ENCODE data around the gene ITGAD.

ITGAD gene

DNA sequence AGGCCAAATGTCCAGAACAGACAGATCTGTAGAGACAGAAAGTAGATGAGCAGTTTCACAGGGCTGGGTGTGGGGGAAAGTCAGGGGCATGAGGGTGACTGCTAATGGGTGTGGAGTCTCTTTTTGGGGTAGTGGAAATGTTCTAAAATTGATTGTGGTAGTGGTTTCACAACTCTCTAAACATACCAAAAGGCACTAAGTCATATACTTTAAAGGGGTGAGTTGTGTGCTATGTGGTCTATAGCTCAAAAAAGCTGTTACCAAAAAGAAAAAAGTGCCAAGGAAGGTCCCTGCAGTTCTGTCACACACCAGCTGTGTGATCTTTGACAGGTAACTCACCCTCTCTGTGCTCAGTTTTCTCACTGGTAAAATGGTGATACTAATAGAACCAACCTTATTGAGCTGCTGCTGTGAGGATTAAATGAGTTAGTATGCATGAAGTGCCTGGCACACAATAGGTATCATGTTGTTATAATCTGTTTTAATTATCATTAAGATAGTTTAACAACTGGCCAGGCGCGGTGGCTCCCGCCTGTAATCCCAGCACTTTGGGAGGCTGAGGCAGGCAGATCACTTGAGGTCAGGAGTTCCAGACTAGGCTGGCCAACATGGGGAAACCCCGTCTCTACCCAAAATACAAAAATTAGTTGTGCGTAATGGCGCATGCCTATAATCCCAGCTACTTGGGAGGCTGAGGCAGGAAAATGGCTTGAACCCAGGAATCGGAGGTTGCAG lies 27.8 kb upstream of the ITGAD start:
- DNase-seq (ENCODE audit: low read depth), result no peak

DNA sequence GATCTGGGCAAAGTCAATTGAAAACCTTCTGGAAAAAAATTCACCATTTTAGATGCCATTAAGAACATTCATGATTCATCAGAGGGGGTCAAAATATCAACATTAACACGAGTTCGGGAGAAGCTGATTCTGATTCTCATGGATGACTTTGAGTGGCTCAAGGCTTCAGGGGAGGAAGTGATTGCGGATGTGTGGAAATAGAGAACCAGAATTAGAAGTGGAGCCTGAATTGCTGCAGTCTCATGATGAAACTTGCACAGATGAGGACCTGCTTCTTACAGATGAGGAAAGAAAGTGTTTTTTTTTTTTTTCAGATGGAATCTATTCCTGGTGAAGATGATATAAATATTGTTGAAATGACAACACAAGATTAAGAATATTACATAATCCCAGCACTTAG lies 25.3 kb upstream of the ITGAD start:
- no peak for DNase-seq (ENCODE audit: low read depth)

DNA sequence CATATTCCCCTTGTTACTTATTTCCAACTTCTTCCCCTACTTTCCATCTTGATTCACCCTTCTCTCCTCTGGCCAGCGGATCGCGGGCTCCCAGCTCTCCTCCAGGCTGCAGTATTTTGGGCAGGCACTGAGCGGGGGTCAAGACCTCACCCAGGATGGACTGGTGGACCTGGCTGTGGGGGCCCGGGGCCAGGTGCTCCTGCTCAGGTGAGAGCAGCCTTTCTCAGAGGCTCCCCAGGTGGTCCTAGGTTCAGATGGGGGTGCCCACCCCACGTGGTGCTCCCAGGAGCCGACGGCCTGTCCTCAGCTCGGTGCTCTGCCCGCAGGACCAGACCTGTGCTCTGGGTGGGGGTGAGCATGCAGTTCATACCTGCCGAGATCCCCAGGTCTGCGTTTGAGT lies 22.1 kb upstream of the ITGAD start:
- DNase-seq (ENCODE audit: low read depth), result no peak

DNA sequence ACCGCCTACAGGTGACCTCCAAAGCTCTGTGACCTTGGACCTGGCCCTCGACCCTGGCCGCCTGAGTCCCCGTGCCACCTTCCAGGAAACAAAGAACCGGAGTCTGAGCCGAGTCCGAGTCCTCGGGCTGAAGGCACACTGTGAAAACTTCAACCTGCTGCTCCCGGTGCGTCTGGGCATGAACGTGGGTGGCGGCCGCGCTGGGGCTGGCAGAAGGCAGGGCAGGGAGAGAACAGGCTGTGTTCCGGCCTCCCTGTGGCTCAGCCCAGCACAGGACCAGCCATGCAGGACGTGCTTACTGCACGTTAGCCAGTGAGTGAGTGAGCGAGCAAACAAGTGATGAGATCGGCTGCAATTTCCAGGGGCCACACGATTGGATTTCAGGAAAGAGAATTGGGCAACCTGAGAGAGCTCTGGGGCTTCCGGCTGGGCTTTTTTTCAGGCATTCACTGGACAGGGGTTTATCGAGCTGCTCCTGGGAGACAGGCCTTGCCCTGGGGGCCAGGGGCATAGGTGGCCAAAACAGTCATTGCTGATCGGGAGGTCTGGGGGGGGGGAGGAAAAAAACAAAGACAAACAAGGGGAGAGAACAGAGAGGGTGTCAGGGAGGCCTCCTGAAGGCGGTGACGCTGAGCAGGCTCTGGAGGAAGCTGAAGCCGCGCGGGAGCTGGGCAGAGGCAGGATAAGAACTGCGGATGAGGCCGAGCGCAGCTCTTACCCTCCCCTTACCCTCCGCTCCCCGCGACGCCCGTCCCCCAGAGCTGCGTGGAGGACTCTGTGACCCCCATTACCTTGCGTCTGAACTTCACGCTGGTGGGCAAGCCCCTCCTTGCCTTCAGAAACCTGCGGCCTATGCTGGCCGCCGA lies 21.3 kb upstream of the ITGAD start:
- DNase-seq (ENCODE audit: low read depth), result no peak

DNA sequence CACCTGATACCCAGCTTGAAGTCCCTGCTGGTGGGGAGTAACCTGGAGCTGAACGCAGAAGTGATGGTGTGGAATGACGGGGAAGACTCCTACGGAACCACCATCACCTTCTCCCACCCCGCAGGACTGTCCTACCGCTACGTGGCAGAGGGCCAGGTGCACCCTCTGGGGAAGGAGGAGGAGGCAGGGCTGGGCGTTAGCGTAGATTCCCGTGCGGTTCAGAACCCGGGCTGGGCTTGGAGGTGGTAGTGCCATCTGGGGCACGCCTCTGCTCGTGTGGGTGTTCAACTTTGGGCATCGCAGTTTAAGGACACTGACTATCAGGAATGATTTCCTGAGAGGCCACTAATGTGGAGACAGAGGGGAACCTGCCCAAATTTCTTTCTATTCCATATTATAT lies 19.9 kb upstream of the ITGAD start:
- no peak for DNase-seq (ENCODE audit: low read depth)

DNA sequence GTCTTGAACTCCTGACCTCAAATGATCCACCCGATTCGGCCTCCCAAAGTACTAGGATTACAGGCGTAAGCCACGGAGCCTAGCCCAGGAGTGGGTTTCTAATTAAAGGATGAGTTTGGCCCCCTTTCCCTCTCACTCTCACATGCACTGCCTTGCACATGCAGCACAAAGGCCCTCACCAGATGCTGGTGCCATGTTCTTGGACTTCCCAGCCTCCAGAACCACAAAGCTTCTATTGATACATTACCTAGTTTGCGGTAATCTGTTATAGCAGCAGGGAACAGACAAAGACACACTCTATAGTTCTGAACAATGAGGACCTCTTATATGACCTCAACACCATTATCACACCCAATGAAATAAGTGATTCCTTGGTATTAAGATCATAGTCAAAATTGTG lies 17.9 kb upstream of the ITGAD start:
- no peak for DNase-seq (ENCODE audit: low read depth)

DNA sequence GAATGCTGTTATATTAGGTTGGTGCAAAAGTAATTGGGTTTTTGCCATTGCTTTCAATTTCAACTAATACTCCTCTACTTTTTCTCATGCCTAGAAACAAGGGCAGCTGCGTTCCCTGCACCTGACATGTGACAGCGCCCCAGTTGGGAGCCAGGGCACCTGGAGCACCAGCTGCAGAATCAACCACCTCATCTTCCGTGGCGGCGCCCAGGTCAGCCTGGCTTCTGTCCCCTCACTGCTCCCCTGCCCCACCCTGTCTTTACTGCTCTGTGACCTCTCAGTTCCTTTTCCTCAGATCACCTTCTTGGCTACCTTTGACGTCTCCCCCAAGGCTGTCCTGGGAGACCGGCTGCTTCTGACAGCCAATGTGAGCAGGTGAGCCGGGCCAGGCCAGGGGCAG lies 16.4 kb upstream of the ITGAD start:
- DNase-seq (ENCODE audit: low read depth), result no peak

DNA sequence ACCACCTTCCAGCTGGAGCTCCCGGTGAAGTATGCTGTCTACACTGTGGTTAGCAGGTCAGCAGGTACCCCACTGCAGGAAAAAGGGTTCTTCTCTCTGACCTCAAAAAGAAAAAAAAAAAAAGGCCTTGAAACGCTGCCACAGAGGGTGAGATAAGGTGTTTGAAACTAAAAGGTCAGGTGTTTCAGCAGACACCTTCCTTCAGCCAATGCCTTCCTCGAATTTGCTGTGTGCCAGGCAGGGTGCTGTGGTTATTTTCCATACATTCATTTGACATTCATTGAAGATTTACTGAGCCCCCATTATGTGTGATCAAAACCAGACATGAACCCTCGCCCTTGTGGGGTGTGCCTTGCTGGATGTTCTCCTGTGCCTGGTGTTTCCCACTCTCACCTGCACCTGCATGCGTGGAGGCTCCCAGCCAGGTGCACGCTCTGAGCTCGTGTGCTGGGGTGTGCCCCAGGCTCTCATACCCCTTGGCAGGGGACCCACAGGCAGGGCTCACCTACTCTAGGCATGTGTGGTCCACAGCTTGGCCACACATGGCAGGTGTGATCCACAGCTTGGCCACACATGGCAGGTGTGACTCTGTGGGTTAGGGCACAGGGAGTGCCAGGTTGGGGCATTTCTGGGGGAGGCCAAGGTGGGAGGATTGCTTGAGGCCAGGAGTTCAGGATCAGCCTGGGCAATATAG lies 15.8 kb upstream of the ITGAD start:
- DNase-seq (ENCODE audit: low read depth), result no peak

DNA sequence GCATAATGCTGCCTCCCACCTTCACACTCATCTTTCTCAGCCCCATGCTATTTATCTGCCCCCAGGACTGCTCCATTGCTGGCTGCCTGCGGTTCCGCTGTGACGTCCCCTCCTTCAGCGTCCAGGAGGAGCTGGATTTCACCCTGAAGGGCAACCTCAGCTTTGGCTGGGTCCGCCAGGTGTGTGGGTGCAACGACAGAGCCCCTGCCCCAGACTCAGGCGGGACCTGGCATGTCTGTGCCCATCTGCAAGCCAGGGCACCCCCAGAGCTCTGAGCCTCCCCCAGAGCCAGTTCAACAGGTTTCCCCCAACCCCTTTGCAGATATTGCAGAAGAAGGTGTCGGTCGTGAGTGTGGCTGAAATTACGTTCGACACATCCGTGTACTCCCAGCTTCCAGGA lies 12.9 kb upstream of the ITGAD start:
- DNase-seq (ENCODE audit: low read depth), result no peak

DNA sequence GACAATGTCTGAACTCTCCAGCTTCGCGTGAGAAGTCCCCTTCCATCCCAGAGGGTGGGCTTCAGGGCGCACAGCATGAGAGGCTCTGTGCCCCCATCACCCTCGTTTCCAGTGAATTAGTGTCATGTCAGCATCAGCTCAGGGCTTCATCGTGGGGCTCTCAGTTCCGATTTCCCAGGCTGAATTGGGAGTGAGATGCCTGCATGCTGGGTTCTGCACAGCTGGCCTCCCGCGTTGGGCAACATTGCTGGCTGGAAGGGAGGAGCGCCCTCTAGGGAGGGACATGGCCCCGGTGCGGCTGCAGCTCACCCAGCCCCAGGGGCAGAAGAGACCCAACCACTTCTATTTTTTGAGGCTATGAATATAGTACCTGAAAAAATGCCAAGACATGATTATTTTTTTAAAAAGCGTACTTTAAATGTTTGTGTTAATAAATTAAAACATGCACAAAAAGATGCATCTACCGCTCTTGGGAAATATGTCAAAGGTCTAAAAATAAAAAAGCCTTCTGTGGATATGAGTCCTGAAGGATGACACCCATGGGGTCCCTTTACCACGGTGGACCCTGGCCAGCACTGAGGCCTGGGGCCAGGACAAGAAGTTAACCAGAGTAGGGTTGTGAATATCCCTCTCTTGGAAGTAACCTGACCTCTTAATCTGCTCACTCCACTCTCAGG lies 10.5 kb upstream of the ITGAD start:
- no peak for DNase-seq (ENCODE audit: low read depth)

DNA sequence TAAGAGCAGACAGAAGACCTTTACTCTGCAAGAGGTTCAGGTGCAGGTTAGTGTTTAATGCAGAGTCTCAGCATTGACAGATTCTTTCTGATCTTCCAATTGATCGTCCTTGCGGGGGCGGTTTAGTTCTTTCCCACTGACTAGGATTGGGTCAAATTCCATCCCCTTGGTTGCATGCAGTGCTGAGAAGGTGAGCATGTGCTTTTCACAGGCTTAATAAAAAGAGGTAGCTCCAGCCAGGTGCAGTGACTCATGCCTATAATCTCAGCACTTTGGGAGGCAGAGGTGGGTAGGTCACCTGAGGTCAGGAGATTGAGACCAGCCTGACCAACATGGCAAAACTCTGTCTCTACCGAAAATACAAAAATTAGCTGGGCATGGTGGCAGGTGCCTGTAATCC lies 7.5 kb upstream of the ITGAD start:
- no peak for DNase-seq (ENCODE audit: low read depth)

DNA sequence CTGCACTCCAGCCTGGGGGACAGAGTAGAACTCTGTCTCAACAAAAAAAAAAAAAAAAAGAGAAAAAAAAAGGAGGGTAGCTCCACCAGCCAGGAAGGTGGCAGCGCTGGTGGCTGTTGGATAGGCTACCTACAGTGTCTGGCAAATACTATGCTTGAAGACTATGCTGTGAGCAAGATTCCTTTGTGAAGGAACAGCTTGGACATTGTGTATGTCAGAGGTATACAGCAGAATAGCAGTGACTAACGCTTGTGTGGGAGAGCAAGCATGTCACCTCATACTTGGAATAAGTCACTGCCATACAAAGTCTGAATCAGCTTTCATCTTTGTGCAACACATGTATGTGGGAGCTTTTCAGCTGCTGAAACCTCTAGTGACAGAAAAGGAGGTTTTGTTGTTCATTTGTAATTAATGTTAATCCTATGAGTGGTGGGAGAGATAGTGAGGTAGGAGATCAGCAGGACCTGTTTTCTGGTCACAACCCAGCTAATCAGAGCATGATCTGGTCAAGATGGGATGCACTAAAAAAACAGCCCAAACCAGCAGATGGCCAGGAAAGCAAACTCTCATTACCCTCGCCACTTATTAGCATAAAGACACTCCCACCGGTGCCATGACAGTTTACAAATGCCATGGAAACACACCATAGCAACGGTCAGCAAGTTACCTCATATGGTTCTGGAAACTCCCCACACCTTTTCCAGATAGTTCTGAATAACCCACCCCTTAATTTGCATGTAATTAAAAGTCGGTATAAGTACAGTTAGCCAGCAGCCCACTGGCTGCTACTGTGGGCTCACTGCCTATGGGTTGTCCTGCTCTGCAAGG lies 6.8 kb upstream of the ITGAD start:
- no peak for DNase-seq (ENCODE audit: low read depth)

DNA sequence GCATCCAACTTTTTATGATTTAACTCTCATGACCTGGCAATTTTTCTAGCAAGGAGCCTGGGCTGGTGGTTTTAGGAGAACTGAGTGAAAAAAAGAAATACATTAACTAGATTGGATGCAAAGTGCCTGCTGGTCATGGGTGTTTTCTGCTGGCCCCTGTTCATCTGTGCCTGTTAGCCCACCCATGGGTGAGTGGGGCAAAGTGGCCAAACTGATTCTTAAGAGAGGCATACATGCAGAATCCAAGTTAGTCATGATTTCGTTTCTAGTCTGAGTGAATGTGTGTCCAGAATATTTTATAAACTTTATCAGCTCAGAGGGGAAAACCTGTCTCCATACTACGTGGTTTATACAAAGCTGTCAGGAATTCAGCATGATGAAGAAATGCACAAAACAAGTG lies 4.6 kb upstream of the ITGAD start:
- no peak for DNase-seq (ENCODE audit: low read depth)

DNA sequence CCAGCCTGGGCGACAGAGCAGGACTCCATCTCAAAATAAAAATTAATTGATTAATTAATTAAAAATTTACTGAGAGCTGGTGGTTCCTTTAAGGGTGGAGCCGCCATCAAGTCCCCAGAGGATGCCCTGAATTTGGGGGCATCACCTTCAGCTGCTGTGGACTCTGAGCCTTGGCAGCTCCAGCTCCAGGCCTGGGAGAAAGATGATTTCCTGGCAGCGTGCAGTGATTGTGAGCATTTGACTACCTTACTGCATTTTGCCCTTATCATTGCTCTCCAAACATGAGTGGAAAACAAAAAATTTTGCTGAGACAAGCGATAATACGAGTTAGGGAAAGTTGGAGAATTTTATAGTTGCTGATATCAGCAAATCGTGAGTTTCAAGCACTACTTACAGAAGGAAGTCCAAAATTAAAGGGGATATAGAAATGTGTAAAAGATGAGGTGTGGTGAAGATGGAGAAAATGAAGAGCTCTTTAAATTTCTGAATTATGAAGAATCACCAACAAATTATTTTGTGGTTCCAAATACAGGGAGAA lies 2.6 kb upstream of the ITGAD start:
- no peak for DNase-seq (ENCODE audit: low read depth)

DNA sequence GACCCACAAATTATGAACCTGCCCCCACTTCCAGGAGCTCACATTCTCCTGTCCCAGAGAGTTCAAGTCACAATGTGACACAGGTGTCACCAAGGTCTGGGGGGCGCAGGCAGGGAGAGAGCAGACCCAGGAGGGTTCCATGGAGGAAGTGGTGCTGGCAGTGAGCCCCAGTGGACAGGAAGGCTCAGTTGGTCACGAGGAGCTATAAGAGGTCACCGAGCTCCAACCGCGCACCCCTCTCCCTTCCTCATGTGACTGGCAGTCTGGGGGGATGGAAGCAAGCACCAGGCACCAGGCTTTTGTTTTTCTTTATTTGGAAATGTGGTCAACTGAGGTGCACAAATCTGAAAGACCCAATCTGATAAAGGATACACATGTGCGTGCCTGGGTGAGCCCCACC lies 2.5 kb downstream of the ITGAD start:
- no peak for DNase-seq (ENCODE audit: low read depth)

DNA sequence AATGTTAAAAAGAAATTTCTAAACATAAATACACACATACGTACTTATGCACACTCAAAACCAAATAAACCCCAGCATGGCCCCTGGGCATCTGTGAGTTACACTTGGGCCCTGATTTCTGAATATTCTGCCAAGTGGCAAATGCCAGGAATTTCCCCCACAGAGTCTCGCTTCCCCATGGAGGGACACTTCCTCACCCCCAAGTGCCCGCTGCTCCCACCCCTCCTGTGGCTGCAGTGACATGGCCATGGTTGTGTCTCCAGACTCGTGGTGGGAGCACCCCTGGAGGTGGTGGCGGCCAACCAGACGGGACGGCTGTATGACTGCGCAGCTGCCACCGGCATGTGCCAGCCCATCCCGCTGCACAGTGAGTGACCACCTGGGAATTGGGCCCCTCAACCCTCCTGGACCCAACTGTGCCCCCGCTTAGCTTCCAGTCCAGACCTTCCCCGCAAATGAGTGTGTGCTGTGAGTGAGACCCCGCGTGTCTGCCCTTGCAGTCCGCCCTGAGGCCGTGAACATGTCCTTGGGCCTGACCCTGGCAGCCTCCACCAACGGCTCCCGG lies 4.0 kb downstream of the ITGAD start:
- DNase-seq (ENCODE audit: low read depth), result no peak

DNA sequence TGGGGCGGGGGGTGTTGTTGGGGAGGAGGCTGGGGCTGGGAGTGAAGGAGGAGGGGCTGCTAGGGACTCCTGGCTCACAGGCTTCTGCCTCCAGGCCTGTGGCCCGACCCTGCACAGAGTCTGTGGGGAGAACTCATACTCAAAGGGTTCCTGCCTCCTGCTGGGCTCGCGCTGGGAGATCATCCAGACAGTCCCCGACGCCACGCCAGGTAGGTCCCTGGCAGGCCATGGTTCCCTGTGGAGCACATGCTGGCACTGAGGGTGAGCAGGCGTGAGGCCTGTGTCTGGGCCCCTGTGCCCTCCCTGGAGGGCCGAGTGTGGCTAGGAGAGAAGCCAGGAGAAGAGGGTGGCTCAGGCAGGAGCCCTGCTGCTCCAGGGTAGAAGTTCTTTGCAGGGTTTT lies 4.6 kb downstream of the ITGAD start:
- no peak for DNase-seq (ENCODE audit: low read depth)

DNA sequence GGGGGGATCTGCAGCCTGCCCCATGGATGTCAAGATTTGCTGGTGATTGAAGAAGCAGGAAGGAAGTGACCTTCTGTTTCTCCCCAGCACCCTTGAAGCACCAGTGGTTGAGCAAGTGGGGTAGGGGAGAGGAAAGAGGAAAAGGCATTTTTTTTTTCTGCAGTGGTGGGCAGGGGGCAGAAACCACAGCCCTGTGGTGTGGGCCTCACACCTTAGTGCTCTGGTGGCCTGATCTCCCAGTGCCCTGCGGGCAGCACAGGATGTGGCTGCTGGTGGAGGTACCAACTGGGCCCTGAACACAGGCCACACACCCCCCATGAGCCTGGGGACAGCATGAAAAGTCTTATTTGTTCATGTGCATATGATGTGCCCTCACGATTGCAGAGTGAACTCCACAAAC lies 7.1 kb downstream of the ITGAD start:
- DNase-seq (ENCODE audit: low read depth), result no peak

DNA sequence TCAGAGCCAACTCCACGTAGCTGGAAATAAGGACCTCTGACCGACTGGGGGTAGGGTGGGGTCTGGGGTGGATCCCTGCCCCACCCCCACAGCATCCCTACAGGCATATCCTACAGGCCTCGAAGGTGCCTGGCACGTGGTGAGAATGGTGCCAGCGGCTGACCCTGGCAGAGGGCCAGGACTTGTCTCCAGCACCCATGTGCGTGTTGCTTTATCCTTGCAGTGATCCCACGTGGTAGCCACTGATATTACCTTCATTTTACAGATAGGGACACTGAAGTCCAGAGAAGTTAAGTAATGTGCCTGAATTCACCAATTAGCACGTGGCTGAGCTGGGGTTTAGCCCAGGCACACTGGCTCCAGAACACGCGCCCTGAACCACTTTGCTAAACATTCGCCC lies 8.3 kb downstream of the ITGAD start:
- no peak for DNase-seq (ENCODE audit: low read depth)

DNA sequence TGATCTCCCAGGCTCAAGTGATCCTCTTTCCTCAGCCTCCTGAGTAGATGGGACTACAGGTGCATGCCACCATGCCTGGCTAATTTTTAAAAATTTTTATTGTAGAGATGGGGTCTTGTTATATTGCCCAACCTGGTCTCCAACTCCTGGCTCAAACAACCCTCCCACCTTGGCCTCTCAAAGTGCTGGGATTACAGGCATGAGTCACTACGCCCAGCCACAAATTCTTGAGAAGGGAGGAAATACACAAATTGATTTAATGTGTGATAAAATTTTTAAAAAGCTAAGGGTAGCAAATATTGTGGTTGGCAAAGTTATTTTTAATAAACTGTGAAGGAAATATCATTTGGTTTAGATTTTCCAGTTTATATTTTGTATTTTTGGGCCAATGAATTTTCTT lies 9.6 kb downstream of the ITGAD start:
- DNase-seq (ENCODE audit: low read depth), result no peak

Measured in activated T-helper 1 cell treated with Interleukin-2 at 50 U/mL for 16 hours (primary cell).